ENCODE results near the gene LILRB3. TPM values are rescaled to one million over a fixed set of nuclear protein-coding genes. Genes with fewer than 3 reads are reported as not detected.
"Not testable (repeated sequence)": the region's sequence is repeated elsewhere in the genome, so short reads cannot be mapped to it uniquely, and the experiment has no call there.

The LILRB3 gene
- polyA plus RNA-seq, 6 donors from 2014 or later, result 0.29 to 4.6 (median 0.39) TPM

DNA sequence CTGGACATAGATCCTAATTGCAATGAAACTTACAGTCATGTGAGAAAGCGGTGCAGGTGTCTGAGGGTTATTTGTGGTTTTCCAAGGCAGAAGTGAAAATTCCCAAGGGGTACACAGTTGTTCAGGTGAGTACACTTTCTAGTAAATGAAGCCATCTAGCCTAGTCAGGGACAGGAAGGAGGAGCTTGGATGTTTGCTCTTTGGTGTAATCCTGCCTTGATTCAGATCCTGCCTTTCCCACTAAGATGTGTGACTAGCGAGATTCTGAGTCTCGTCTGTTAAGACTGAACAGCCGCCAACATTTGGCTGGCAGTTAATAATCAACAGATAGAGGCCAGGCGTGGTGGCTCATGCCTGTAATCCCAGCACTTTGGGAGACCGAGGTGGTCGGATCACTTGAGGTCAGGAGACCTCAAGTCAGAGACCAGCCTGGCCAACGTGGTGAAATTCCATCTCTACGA is 19.6 kb downstream of the LILRB3 start:
- DNase-seq (no peak), ATAC-seq (ENCODE audit: low read depth in 2 of 2) (no peak)
- Mint-ChIP-seq H3K36me3 (peaks cover 0 to 8% of the 10 kb centered on the region in 2 donors), H3K4me1 (peaks cover 45 to 72% (median 46%) of the 10 kb centered on the region in 3 donors), H3K4me3 (peak overlapping the region in 7 of 8 donors; percentile 15 to 99 (median 96)), H3K27ac (peak overlapping the region in 4 of 6 donors; percentile 38 to 97 (median 54)), H3K9me3 (no peaks in the 10 kb centered on the region), H3K27me3 (no peaks in the 10 kb centered on the region)

DNA sequence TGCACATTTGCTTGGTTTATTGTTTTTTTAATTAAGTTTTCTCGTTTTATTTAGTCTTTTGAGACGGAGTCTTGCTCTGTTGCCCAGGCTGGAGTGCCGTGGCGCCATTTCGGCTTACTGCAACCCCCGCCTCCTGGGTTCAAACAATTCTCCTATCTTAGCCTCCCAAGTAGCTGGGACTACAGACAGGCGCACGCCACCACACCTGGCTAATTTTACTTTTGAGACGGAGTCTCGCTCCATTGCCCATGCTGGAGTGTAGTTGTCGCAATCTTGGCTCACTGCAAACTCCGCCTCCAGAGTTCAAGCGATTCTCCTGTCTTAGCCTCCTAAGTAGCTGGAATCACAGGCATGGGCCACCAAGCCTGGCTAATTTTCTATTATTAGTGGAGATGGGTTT is 20.8 kb downstream of the LILRB3 start:
- Mint-ChIP-seq H3K36me3 (no peaks in the 10 kb centered on the region), H3K9me3 (no peaks in the 10 kb centered on the region), H3K27ac (peak overlapping the region in 4 of 6 donors; percentile 41 to 100 (median 98)), H3K4me1 (peaks cover 36 to 60% (median 36%) of the 10 kb centered on the region in 3 donors), H3K4me3 (peak overlapping the region; percentile 91 to 100 (median 98)), H3K27me3 (no peaks in the 10 kb centered on the region)
- DNase-seq (no peak), ATAC-seq (ENCODE audit: low read depth in 2 of 2) (no peak)

DNA sequence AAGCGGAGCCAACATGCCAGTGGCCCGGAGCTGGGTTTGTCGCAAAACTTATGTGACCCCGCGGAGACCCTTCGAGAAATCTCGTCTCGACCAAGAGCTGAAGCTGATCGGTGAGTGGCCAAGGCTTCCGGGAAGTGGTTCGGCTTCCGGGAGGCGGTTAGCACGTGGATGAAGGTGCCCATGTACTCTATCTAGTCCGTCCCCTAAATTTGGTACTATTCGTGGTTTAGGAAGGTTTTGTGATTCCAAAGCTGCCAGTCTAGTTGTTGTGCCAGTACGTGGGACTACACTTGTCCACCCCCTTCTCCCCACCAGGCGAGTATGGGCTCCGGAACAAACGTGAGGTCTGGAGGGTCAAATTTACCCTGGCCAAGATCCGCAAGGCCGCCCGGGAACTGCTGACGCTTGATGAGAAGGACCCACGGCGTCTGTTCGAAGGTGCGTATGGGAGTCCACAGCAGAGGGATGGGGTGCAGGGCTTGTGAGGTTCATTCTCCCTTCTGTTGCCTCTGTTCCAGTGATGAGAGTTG is 21.6 kb downstream of the LILRB3 start:
- Mint-ChIP-seq H3K4me1 (peaks cover 32 to 59% (median 36%) of the 10 kb centered on the region in 3 donors), H3K36me3 (no peaks in the 10 kb centered on the region), H3K27ac (peak overlapping the region; percentile 97 to 100 (median 99)), H3K27me3 (no peaks in the 10 kb centered on the region), H3K9me3 (no peaks in the 10 kb centered on the region), H3K4me3 (peak overlapping the region; percentile 91 to 100 (median 98))
- no peak for ATAC-seq (ENCODE audit: low read depth in 2 of 2)
- DNase-seq, result no peak

DNA sequence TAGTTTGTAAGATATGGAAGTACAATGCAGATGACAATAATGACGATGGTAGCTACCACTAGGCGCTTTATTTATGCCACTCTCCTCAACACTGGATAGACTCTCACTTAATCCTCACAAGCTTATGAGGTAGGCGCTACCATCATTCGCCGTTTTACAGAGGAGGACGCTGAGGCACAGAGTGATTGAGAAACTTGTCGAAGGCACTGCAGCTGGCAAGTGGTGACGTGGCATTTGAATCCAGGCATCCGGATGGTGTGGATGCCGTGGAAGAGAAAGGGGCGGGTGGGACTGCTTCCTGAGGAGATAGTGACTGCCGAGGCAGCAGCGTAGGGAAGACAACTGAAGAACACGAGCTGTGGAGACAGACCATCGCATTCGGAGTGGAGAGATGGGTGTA is 23.4 kb downstream of the LILRB3 start:
- H3K4me1 Mint-ChIP-seq, result peaks cover 23 to 50% (median 28%) of the 10 kb centered on the region in 3 donors
- ATAC-seq (ENCODE audit: low read depth in 2 of 2), result no peak

DNA sequence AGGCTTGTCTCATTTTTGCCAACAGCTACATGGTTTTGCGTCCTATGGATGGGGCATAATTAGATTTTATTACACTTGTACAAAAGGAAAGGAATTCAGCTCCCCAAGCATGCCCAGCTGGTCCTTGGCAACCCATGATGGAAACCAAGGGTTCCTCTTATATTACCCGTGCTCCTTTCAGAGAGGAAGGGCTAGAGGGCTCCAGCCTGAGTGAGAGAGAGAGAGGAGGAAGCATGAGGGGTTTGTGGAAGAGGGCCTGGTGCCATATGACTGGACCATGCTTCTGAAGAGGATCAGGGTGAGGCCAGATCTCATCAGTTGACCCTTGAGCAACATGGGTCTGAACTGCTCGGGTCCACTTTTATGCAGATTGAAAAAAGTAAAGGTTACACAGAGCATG is 25.7 kb downstream of the LILRB3 start:
- no peak for ATAC-seq (ENCODE audit: low read depth in 2 of 2)
- Mint-ChIP-seq H3K36me3 (peaks cover 5 to 6% of the 10 kb centered on the region in 2 donors), H3K4me1 (peaks cover 18 to 42% (median 22%) of the 10 kb centered on the region in 3 donors), H3K9me3 (no peaks in the 10 kb centered on the region), H3K27ac (no peak overlapping the region), H3K4me3 (peak overlapping the region in 2 of 8 donors; percentile 62 to 67), H3K27me3 (no peaks in the 10 kb centered on the region)
- no peak for DNase-seq

More for the DNA sequence above, 23.4 kb downstream of the LILRB3 start:
- Mint-ChIP-seq H3K4me3 (peak overlapping the region; percentile 72 to 100 (median 94)), H3K27ac (peak overlapping the region in 5 of 6 donors; percentile 14 to 97 (median 89)), H3K27me3 (no peaks in the 10 kb centered on the region), H3K36me3 (peaks cover 5 to 6% of the 10 kb centered on the region in 2 donors), H3K9me3 (no peaks in the 10 kb centered on the region)
- DNase-seq, result no peak

DNA sequence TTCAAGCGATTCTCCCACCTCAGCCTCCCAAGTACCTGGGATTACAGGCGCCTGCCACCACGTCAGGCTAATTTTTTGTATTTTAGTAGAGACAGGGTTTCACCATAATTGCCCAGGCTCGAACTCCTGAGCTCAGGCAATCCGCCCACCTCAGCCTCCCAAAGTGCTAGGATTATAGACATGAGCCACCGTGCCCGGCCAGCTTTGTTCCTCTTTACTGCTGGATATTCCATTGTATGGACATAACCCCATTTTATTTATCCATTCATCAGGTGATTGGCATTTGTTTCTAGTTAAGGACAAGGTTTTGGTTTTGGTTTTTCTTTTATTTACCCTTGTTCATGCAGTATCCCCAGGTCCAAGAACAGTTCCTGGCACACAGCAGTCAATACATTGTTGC is 26.3 kb downstream of the LILRB3 start:
- Mint-ChIP-seq H3K27ac (peak overlapping the region in 1 of 6 donors; percentile 28), H3K4me3 (peak overlapping the region in 1 of 8 donors; percentile 62), H3K4me1 (peaks cover 20 to 42% (median 24%) of the 10 kb centered on the region in 3 donors), H3K36me3 (peaks cover 5 to 6% of the 10 kb centered on the region in 2 donors), H3K27me3 (no peaks in the 10 kb centered on the region), H3K9me3 (no peaks in the 10 kb centered on the region)
- DNase-seq (no peak), ATAC-seq (ENCODE audit: low read depth in 2 of 2) (no peak)

DNA sequence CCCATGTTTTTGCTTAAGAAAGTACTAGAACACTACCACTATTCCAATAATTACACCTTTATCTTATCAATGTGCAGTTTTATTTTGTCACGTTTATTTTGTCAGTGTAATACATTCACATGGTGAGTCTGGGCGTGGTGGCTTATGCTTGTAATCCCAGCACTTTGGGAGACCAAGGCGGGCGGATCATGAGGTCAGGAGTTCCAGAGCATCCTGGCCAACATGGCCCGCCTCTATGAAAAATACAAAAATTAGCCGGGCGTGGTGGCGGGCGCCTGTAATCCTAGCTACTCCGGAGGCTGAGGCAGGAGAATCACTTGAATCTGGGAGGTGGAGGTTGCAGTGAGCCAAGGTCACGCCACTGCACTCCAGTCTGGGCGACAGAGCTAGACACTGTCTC is 28.3 kb downstream of the LILRB3 start:
- H3K27ac Mint-ChIP-seq, result not testable (repeated sequence)
- H3K4me3 Mint-ChIP-seq, result peak overlapping the region in 2 of 8 donors; percentile 6 to 68

DNA sequence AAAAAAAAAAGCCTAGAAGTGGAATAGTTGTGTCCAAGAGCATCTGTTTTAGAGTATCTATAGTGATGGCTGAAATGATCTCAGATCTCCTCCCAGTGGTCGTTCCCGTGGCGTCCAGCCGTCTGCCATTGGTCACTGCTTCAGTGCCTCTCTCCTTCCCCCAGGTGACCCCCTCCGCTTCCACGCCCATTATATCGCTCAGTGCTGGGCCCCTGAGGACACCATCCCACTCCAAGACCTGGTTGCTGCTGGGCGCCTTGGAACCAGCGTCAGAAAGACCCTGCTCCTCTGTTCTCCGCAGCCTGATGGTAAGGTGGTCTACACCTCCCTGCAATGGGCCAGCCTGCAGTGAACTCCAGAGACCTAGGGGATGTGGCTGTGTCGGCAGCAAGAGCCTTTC is 29.8 kb downstream of the LILRB3 start:
- H3K4me3 Mint-ChIP-seq, result peak overlapping the region in 7 of 8 donors; percentile 29 to 100 (median 89)
- H3K27me3 Mint-ChIP-seq, result no peaks in the 10 kb centered on the region
- H3K27ac Mint-ChIP-seq, result peak overlapping the region in 2 of 6 donors; percentile 20 to 76
- no peaks in the 10 kb centered on the region for H3K9me3 Mint-ChIP-seq
- no peak for DNase-seq
- peaks cover 22 to 30% (median 22%) of the 10 kb centered on the region in 3 donors for H3K4me1 Mint-ChIP-seq
- no peak for ATAC-seq (ENCODE audit: low read depth in 2 of 2)
- H3K36me3 Mint-ChIP-seq, result peaks cover 5 to 6% of the 10 kb centered on the region in 2 donors

More for the DNA sequence above, 28.3 kb downstream of the LILRB3 start:
- peaks cover 14 to 27% (median 24%) of the 10 kb centered on the region in 3 donors for H3K4me1 Mint-ChIP-seq
- H3K27me3 Mint-ChIP-seq; DNase-seq; H3K36me3 Mint-ChIP-seq; H3K9me3 Mint-ChIP-seq; ATAC-seq (ENCODE audit: low read depth in 2 of 2): not testable (repeated sequence)

DNA sequence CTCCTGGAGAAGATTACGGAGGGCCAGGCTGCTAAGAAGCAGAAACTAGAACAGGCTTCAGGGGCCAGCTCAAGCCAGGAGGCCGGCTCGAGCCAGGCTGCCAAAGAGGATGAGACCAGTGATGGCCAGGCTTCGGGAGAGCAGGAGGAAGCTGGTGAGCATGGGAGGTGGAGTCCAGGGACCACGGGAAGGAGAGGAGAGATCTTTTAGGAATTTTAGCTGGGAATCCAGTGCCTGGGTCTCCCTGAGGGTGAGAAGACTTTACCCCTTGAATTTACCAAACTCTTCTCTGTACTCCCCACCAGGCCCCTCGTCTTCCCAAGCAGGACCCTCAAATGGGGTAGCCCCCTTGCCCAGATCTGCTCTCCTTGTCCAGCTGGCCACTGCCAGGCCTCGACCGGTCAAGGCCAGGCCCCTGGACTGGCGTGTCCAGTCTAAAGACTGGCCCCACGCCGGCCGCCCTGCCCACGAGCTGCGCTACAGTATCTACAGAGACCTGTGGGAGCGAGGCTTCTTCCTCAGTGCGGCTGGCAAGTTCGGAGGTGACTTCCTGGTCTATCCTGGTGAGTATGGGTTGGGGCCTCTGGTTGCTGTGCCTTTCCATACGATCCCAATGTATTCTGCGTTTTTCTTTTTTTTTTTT is 30.9 kb downstream of the LILRB3 start:
- H3K27ac Mint-ChIP-seq, result peak overlapping the region; percentile 63 to 99 (median 93)

DNA sequence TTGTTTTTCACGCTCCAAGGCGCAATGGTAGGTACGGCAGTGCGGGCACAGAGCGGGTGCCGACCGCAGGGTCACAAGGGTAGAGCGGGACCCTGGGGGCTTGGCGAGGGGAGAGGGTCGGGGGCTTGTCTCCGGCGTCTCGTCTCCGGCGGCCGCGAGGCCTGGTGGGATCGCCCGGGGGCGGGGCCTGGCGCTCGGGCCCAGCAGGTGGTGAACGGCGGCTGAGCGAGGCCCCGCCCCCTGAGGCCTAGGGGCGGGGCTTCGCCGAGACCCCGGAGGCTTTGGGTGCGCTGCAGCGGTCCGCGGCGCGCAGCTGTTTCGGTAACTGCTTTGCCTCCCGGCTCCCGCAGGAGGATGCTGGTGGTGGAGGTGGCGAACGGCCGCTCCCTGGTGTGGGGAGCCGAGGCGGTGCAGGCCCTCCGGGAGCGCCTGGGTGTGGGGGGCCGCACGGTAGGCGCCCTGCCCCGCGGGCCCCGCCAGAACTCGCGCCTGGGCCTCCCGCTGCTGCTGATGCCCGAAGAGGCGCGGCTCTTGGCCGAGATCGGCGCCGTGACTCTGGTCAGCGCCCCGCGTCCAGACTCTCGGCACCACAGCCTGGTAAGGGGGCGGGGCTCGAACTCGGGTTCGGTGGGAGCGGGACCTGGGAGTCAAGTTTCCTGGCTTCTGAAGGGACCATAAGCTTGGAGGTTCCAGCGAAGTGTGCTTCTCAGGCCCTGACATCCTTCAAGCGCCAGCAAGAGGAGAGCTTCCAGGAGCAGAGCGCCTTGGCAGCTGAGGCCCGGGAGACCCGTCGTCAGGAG is 31.6 kb downstream of the LILRB3 start, which contains the start of gene TSEN34:
Gene TSEN34, plus strand, starts transcription at position 298 of the 800 bp plus-strand sequence. Its CDS starts 57 bp downstream, at position 355.
- H3K4me1 Mint-ChIP-seq, result peaks cover 30 to 38% (median 37%) of the 10 kb centered on the region in 3 donors
- no peaks in the 10 kb centered on the region for H3K9me3 Mint-ChIP-seq
- H3K27me3 Mint-ChIP-seq, result no peaks in the 10 kb centered on the region
- DNase-seq (peak; percentile 97), ATAC-seq (ENCODE audit: low read depth in 2 of 2) (peak; percentile 24 to 25)
- peaks cover 5 to 6% of the 10 kb centered on the region in 2 donors for H3K36me3 Mint-ChIP-seq
- H3K27ac Mint-ChIP-seq, result peak within 1 kb of the TSS; percentile 99 to 100 (median 100)
- peak within 1 kb of the TSS; percentile 91 to 100 (median 98) for H3K4me3 Mint-ChIP-seq

More for the DNA sequence above, 30.9 kb downstream of the LILRB3 start:
- Mint-ChIP-seq H3K4me3 (peak overlapping the region; percentile 79 to 100 (median 93)), H3K4me1 (peaks cover 30 to 37% (median 32%) of the 10 kb centered on the region in 3 donors), H3K36me3 (peaks cover 5 to 6% of the 10 kb centered on the region in 2 donors), H3K9me3 (no peaks in the 10 kb centered on the region), H3K27me3 (no peaks in the 10 kb centered on the region)
- ATAC-seq (ENCODE audit: low read depth in 2 of 2) (no peak), DNase-seq (no peak)

DNA sequence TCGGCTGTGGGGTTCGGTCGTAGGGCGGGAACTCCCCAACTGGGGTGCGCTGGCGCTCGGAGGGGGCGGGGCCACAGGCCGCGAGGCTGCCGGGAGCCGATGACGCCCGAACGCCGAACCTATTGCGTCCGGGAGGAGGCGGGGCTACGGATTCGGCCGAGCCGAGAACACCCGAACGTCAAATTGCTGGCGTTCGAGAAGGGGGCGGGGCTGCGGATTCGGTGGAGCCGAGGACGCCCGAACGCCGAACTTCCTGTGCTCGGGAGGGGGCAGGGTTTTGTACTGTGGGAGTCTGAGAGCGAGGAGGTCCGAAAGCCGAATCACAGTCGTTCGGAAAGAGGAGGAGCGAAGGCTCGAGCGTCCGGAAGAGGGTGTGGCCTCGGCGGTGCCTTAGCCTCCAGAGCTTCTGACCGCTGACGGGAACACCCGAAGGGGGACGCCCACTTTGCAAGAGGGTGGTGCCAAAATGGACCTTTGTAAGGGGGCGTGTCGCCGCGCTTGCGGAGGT is 32.2 kb downstream of the LILRB3 start:
- peak; percentile 58 to 61 for ATAC-seq (ENCODE audit: low read depth in 2 of 2)
- H3K9me3 Mint-ChIP-seq, result no peaks in the 10 kb centered on the region
- H3K27me3 Mint-ChIP-seq, result no peaks in the 10 kb centered on the region
- DNase-seq, result peak; percentile 100
- H3K4me1 Mint-ChIP-seq, result peaks cover 31 to 38% (median 37%) of the 10 kb centered on the region in 3 donors
- H3K27ac Mint-ChIP-seq, result peak overlapping the region; percentile 99 to 100 (median 100)
- peak overlapping the region; percentile 91 to 100 (median 98) for H3K4me3 Mint-ChIP-seq
- peaks cover 3 to 5% of the 10 kb centered on the region in 2 donors for H3K36me3 Mint-ChIP-seq

DNA sequence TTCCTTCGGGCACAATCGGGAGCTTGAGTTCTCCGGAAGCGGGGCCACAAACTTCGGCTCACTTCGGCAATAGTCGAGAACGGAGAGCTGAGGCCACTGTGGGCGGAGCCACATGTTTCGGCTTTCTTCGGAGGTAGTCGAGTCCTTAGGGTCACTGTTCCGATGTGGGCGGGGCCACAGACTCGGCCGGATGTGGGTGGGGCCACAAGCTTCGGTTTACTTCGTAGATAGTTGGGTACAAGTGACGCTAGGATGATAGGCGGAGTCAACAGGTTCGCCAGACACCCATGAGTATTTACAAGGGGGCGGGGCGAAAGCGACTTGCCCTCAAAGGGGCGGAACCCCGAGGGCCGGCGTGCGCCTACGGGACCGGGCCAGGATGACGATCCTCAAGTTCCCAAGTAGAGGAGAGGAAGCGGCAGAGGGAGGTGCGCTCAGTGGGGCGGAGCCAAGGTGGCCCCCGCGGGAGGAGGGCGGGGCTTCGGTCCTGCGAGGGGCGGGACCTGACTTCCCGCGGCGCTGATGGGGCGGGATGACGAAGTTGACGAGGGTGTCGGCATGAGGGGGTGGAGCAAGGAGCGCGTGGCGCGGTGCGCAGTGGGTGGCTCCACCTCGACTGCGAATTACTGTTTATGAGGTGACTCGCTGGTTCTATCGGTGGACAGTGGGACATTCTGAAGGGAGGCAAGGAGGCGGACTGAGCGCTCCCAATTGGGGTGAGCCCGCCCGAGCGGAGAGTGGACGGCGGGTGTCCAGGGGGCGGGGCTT is 32.9 kb downstream of the LILRB3 start:
- H3K4me3 Mint-ChIP-seq, result peak overlapping the region; percentile 91 to 100 (median 98)
- peak overlapping the region; percentile 99 to 100 (median 100) for H3K27ac Mint-ChIP-seq
- peak; percentile 99 for DNase-seq
- H3K9me3 Mint-ChIP-seq, result no peaks in the 10 kb centered on the region
- no peaks in the 10 kb centered on the region for H3K27me3 Mint-ChIP-seq
- H3K4me1 Mint-ChIP-seq, result peaks cover 33 to 37% (median 35%) of the 10 kb centered on the region in 3 donors
- H3K36me3 Mint-ChIP-seq, result no peaks in the 10 kb centered on the region
- ATAC-seq (ENCODE audit: low read depth in 2 of 2), result peak; percentile 48 to 49
